T-helper 22 cell (primary cell): ENCODE results near the gene RPS6KB2.
"Not testable (repeated sequence)": the region's sequence is repeated elsewhere in the genome, so short reads cannot be mapped to it uniquely, and the experiment has no call there.

ENCODE experiments used
- DNase-seq: peaks from one replicate; pipeline ENCODE4 v3.0.0-alpha.2; 2020; ENCODE audit warnings: low read depth

The RPS6KB2 gene

DNA sequence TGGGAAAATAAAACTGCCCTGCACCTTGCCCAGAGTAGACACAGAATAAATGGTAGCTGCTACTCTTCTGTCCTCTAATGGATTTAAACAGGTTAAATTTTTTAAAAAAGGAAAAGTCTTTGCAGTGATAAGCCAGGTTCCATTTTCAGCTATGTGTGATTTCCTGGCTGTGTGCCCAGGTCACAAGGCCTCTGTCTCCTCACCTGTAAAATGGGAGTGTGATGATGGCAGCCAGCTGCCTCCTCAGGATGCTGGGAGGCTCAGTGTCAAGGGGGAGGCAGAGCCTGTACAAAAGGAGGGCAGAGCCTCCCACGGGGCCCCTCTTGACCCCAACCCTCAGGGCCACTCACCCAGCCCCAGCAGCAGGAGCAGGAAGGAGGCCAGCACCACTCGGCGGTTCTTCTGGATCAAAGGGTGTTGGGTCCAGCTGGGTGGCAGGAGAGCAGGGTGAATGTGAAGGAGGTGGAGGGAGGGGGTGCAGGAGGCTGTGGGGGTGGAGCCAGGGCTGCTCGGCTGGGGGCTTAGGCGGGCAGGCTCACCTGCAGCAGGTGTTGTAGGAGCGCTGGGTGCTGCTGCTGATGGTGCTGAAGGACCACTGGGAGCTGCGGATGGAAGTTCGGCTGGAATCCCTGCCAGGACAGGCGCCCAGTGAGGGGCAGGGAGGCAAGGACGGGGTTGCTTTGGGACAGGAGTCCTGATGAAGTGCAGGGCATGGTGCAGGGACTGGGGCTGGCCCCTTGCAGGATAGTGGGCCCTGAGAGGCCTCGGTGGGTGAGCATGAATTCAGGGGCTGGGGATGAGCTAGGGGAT is 38.9 kb downstream of the RPS6KB2 start:
- DNase-seq: no peak

DNA sequence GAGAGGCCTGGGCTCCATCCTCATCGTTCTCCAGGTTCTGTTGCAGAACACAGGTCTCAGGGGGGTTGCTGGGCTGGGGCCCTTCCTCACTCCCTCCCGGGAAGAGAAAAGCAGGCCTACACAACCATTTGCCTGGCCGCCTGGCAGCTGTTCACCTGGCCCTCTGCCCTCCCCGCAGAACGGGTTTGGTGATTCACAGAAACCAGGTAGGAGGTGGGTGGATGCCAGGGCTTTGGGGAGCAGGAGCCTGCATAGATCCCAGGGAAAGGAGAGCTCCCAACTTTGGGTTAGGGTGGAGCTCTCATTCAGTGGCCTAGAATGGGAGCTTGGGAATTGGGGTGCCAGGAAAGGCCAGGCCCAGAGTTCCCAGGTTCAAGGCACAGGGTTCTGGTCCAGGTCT is 39.8 kb downstream of the RPS6KB2 start:
- no peak for DNase-seq

DNA sequence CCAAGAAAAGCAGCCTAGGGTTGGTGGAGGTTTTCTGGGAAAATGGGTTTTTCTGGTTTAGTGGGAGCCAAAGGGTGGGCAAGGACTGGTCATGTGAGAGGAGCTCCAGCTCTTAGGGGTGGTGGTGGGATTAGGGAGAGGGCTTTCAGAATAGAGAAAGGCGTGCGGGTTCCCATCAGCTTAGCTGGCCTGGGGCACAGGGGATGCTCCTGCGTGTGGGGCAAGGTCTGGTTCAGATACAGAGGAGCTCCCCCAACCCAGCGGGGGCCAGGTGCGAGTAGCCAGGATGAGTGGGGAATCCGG is 40.1 kb downstream of the RPS6KB2 start:
- no peak for DNase-seq

DNA sequence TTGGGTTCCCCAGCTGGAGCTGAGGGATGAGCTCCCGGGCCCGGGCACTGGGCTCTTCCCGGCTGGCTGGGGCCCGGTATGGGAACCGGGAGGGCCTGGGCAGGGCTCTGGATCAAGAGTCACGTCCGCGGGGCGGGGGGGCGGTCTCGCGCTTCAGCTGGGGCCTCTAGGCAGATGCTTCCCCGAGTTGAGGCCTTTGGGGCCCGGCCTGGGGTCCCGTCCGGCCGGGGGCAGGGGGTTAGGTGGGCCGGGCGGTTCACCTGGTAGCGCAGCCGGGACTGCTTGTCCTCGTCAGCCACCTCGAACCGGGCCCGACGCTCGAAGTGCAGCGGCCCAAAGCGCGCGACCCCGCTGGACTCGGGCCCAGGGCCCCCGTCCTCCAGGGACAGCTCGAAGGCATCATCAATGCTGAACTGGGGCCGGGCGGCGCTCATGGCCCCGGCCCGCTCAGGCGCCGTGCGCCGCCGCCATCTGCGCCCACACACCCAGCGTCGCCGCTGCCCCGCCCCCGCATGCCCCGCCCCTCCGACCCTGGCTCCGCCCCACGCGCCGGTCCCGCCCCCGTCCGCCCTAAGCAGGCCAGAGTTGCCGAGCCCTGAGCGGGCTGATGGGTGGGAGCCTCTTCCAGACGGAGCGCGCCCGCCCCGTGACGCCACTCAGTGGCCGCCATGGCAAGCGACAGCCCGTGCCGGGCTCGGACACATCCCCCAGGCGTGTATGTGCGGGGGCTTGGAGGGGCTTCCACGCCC is 40.6 kb downstream of the RPS6KB2 start, which contains the start of gene TMEM134:
Gene TMEM134, minus strand, starts transcription at position 493 of the 749 bp plus-strand sequence. Its CDS starts 59 bp downstream, at position 434.
- peak; percentile 85 for DNase-seq

DNA sequence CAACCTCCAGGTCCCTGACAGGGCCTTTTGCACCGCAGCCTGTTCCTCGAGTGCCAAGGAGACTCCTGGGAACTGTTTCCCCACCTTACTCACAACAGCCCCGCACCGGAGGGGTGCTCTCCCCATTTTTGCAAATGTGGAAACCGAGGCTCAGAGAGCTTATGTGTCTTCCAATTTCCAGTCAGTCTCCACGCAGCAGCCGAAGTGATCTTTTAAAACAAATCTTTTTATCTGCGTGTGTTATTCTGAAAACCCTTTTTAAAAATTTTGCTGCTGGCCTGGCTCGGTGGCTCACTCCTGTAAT is 41.2 kb downstream of the RPS6KB2 start:
- no peak for DNase-seq

DNA sequence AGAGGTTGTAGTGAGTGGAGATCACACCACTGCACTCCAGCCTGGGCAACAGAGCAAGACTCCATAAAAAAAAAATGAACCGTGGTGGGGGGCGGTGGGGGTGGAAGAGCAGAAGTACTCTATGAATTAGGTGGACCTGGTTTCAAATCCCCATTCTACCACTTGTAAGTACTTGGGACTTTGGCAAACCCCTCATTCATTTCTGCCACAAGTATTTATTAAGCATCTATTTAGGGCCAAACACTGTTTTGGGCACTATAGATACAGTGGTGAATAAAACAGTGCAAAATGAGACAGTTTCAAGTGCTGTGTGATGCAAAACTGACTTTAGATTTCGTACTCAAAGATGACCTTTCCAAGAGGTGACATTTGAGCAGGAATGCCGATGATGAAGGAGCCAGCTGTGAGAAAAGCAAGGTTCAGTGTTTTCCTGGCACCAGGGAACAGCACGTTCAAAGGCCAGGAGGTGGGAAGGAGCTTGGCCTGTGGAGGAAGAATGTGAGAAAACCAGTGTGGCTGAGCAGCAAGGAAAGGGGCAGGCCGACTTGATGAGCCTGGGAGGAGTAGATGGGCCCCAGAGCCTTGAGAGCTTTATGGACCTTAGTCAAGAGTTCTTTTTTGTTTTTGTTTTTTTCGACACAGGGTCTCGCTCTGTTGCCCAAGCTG is 42.2 kb downstream of the RPS6KB2 start:
- DNase-seq: no peak

DNA sequence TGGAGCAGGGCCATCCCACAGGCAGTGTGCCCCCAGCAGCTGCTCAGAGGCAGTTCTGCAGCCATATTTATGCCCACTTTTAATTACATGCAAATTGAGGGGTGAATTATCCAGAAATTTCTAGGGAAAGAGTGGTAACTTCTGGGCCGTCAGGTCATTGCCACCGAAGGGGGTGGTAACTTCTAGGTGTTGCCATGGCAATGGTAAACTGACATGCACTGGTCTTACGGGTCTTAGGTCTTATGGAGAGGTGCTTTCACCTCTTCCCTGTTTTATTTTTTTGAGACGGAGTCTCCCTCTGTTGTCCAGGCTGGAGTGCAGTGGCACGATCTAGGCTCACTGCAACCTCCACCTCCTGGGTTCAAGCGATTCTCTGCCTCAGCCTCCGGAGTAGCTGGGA is 44.6 kb downstream of the RPS6KB2 start:
- DNase-seq: no peak

DNA sequence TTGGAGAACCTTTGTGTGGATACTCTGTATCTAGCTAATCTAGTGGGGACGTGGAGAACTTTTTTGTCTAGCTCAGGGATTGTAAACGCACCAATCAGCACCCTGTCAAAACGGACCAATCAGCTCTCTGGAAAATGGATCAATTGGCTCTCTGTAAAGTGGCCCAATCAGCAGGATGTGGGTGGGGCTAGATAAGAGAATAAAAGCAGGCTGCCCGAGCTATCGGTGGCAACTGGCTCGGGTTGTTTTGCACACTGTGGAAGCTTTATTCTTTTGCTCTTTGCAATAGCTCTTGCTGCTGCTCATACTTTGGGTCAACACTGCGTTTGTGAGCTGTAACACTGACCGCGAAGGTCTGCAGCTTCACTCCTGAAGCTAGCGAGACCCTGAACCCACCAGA is 48.4 kb downstream of the RPS6KB2 start:
- DNase-seq: not testable (repeated sequence)

DNA sequence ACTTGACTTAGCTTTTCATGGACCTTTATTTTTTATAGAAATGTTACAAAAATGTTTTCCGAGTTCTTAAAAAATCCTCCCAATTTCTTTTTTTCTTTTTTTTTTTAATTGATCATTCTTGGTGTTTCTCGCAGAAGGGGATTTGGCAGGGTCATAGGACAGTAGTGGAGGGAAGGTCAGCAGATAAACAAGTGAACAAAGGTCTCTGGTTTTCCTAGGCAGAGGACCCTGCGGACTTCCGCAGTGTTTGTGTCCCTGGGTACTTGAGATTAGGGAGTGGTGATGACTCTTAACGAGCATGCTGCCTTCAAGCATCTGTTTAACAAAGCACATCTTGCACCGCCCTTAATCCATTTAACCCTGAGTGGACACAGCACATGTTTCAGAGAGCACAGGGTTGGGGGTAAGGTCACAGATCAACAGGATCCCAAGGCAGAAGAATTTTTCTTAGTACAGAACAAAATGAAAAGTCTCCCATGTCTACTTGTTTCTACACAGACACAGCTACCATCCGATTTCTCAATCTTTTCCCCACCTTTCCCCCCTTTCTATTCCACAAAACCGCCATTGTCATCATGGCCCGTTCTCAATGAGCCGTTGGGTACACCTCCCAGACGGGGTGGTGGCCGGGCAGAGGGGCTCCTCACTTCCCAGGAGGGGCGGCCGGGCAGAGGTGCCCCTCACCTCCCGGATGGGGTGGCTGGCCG is 49.2 kb downstream of the RPS6KB2 start:
- DNase-seq: not testable (repeated sequence)

DNA sequence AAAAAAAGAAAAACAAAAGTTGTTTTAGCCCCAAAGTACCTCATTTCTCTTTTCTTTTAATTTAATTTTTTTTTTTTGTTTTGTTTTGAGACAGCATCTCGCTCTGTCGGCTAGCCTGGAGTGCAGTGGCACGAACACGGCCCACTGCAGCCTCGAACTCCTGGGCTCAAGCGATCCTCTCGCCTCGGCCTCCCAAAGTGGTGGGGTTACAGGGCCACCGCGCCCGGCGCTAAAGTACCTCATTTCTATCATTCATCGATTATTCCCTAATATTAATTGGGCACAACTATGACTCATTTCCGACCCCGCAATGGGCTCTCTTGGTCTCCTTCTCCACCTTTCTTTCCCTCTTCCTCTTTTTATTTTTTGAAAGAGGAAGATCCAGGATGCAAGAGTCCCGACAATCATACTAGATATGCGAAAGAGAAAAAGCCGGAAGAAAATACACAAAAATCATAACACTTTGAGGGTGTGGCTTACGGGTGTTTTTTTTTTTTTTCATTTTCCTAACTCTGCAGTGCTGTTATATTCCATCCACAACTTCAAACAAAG is 54.1 kb downstream of the RPS6KB2 start:
- no peak for DNase-seq

DNA sequence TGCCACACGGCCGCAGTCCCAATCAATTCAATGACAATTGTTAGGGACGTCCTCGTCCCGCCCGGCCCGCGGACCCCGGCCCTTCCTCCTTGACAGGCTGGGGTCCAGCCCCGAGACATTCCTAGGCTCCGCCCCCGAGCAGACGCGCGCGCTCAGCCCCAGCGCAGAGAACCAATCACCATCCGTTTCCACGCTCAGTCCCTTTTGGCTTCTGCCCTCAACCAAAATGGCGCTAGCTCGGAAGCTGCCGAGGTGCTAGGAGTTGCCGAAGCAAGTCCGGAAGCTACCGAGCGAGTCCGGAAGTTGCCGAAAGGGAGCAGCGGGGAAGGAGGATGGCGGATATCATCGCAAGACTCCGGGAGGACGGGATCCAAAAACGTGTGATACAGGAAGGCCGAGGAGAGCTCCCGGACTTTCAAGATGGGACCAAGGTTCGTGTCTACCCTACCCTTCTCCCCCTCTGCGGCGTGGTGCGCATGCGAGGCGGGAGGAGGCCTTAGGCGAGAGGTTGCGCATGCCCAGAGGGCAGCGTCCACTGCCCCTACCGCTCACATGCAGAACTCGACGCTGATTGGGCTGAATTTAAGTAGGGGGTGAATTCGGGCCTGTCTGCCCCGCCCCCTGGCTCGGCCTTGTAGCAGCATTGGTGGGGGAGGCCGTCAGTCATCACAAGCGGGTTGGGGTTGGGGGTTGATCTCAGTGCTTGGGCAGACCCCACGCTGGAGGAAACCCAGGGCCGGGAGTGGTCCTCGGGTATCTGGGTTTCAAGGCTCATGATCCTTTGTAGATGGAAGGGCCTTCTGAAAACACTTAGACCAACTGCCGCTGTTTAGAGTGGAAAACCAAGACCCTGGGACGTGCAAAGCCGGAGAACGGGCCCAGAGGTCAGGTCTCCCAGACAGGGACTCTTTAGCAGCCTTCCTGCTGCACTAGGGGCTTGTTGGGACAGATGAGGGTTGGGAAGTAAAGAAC is 54.8 kb downstream of the RPS6KB2 start, which contains the start of gene AIP:
Gene AIP, plus strand, starts transcription at position 200 of the 972 bp plus-strand sequence. Its CDS starts 133 bp downstream, at position 333.
- DNase-seq: peak; percentile 95

DNA sequence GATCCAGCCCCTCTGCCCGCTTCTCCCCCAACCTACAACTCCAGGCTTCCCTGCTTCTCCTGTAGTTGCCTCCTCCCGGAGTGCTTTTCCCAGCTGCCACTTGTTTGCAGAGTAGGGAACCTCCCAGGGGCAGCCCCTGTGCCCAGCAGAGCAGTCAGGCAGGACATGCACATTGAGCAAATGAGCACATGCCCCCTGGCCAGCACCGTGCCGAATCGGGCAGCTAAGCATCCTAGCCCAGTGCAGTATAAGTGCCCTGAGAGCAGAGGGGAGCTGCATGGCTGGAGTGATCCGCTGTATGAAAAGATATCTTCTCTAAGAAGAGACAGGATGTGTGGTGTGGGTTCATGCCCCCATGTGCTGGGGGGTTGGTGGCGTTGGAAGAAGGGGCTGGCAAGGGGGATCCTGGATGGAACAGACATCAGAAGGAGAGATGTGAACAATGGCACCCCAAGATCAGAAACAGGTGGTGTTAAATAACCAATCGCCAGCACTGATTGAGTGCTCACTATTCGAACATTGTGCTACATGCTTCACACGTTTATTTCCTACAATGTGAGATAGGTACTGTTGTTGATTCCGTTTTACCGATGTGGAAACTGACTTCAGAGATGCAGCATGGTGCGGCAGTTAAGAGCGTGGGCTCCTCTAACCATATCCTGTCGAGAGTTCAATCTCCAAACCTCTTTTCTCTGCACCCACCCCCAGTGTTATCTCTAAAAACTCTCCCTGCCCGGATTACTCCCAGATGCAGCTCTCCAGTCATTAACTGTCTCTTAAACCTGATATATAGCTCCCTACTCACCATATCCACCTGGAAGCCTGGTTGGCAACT is 55.8 kb downstream of the RPS6KB2 start:
- DNase-seq: peak; percentile 25

DNA sequence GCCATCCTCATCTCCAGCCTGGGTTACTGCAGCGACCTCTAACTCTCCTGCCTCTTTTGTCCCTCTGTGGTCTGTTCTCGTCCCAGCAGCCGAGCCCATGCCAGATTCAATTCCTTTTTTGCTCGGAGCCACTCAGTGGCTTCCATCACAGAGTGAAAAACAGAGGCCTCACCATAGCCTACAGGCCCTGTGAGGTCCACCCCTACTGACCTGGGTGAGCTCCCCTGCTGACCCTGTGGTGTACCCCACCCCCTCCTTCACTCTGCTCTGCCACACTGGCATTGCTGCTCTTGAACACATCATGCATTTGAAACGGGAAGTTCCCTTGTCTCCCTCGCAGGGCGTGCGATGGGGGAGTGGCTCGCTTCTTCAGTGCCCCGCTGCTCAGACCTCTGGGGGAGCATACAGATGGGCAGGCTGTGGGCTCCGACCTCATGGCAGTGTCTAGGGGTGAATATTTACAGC is 56.6 kb downstream of the RPS6KB2 start:
- peak; percentile 47 for DNase-seq
